LNCAP (cell line): ENCODE results near the gene GNAT2.

Source experiments
- CTCF ChIP-seq: fragments of 450-650 bp; IDR thresholded peaks from 2 replicates; pipeline ENCODE4 v1.5.1; 2017; ENCODE audit warnings: mild to moderate bottlenecking

GNAT2 gene

GRCh38 chr1:109605381-109605780, 14.0 kb downstream of the GNAT2 start:
- no peak for TF ChIP-seq CTCF

- TF ChIP-seq CTCF = no peak
Measured at GRCh38 chr1:109603229-109603628, 16.2 kb downstream of the GNAT2 start.

- no peak for TF ChIP-seq CTCF
Measured at GRCh38 chr1:109598655-109599054, 20.8 kb downstream of the GNAT2 start.

- TF ChIP-seq CTCF = no peak
Measured at GRCh38 chr1:109598156-109598555, 21.3 kb downstream of the GNAT2 start.

- no peak for TF ChIP-seq CTCF
Measured at GRCh38 chr1:109595531-109595930, 23.9 kb downstream of the GNAT2 start.

- no peak for TF ChIP-seq CTCF
Measured at GRCh38 chr1:109592916-109593315, 26.5 kb downstream of the GNAT2 start.

GRCh38 chr1:109589679-109590078, 29.7 kb downstream of the GNAT2 start:
- TF ChIP-seq CTCF = no peak

- TF ChIP-seq CTCF = no peak
Measured at GRCh38 chr1:109589177-109589576, 30.2 kb downstream of the GNAT2 start.
